H1 (cell line): ENCODE results near the gene WDR93. TPM values are rescaled to one million over a fixed set of nuclear protein-coding genes. Genes with fewer than 3 reads are reported as not detected.

Experiments
- CTCF ChIA-PET: fragments of 300-600 bp; sonication (Branson Sonifier 250); formaldehyde crosslinking; loops from one replicate; lab custom pipeline; 2021; ENCODE audit not compliant: partially characterized antibody; lab: Charles Lee
- POLR2A ChIA-PET: fragments of 300-600 bp; sonication (Branson Sonifier 250); formaldehyde crosslinking; loops from one replicate; lab custom pipeline; 2021; ENCODE audit warnings: inconsistent platforms; ENCODE audit not compliant: partially characterized antibody; lab: Charles Lee
- DNase-seq, 2 experiments: peaks; one replicate each; pipeline versions ENCODE4 v3.0.0 to v3.0.0-alpha.2; 2010 to 2022; ENCODE audit warnings: low spot score in 2 of 2, low read depth in 1 of 2, mixed read lengths in 1 of 2
- FAIRE-seq: peaks from 2 replicates; lab custom pipeline; 2011; peaks lifted over from hg19 to GRCh38; lab: Jason Lieb, UNC
- H2AFZ ChIP-seq: 2 replicates; pipeline ENCODE4 v1.8.1; 2012; ENCODE audit warnings: low read length, inconsistent platforms
- H2AK5ac ChIP-seq: 2 replicates; pipeline ENCODE4 v1.6.1; 2013; ENCODE audit warnings: low read depth, low read length
- H2BK120ac ChIP-seq: replicated peaks from 2 replicates; pipeline ENCODE3; 2013; ENCODE audit warnings: low read depth, low read length, inconsistent platforms
- H2BK12ac ChIP-seq: 2 replicates; pipeline ENCODE4 v1.6.1; 2013; ENCODE audit warnings: low read depth, low read length
- H2BK15ac ChIP-seq: 2 replicates; pipeline ENCODE4 v1.6.1; 2013; ENCODE audit warnings: low read length
- H2BK20ac ChIP-seq: 2 replicates; pipeline ENCODE4 v1.6.1; 2013; ENCODE audit warnings: low read length
- H2BK5ac ChIP-seq: 2 replicates; pipeline ENCODE4 v1.6.1; 2013; ENCODE audit warnings: low read depth, low read length
- H3K14ac ChIP-seq: 2 replicates; pipeline ENCODE4 v1.6.1; 2013; ENCODE audit warnings: inconsistent platforms; ENCODE audit not compliant: insufficient read length
- H3K18ac ChIP-seq: 2 replicates; pipeline ENCODE4 v1.6.1; 2013; ENCODE audit warnings: low read length; ENCODE audit errors: extremely low read depth
- H3K23ac ChIP-seq: 2 replicates; pipeline ENCODE4 v1.6.1; 2013; ENCODE audit warnings: inconsistent platforms; ENCODE audit not compliant: insufficient read length
- H3K23me2 ChIP-seq: 2 replicates; pipeline ENCODE4 v1.6.1; 2013; ENCODE audit warnings: low read depth, low read length
- H3K27ac ChIP-seq: 2 replicates; pipeline ENCODE4 v1.6.1; 2011; ENCODE audit warnings: low read depth, low read length, inconsistent platforms
- H3K27me3 ChIP-seq, 4 experiments: replicated peaks in 1 of 4; 1 replicate in 1 of 4; 2 replicates in 3 of 4; pipeline versions ENCODE4 v1.6.1 to v1.8.1; 2011 to 2013; ENCODE audit warnings: low read length in 3 of 4, mild to moderate bottlenecking in 3 of 4, inconsistent platforms in 2 of 4, mixed read lengths in 2 of 4, moderate library complexity in 1 of 4; ENCODE audit not compliant: control insufficient read depth in 3 of 4, insufficient read depth in 3 of 4; ENCODE audit errors: extremely low read depth in 1 of 4
- H3K36me3 ChIP-seq, 4 experiments: 2 replicates each; pipeline versions ENCODE4 v1.6.1 to v1.8.1; 2011 to 2013; ENCODE audit warnings: mild to moderate bottlenecking in 4 of 4, low read length in 3 of 4, moderate library complexity in 2 of 4, control low read depth in 1 of 4, inconsistent platforms in 1 of 4; ENCODE audit not compliant: insufficient read depth in 4 of 4, control insufficient read depth in 2 of 4
- H3K4ac ChIP-seq: replicated peaks from 2 replicates; pipeline ENCODE3; 2013; ENCODE audit warnings: low read length, low read depth, mixed read lengths, inconsistent platforms; ENCODE audit not compliant: insufficient read length
- H3K4me1 ChIP-seq, 4 experiments: replicated peaks in 1 of 4; 1 replicate in 1 of 4; 2 replicates in 3 of 4; pipeline versions ENCODE4 v1.6.1 to v1.8.1; 2011 to 2013; ENCODE audit warnings: low read length in 3 of 4, inconsistent platforms in 2 of 4, mixed read lengths in 1 of 4; ENCODE audit not compliant: insufficient read depth in 4 of 4, control insufficient read depth in 3 of 4
- H3K4me2 ChIP-seq, 2 experiments: 2 replicates each; pipeline versions ENCODE4 v1.6.1 to v1.8.1; 2011 to 2013; ENCODE audit warnings: low read depth in 2 of 2, low read length in 2 of 2, control low read depth in 1 of 2, inconsistent platforms in 1 of 2, mild to moderate bottlenecking in 1 of 2; ENCODE audit not compliant: insufficient read depth in 1 of 2
- H3K4me3 ChIP-seq, 4 experiments: fragments of 200-600, 300-600 bp in 1 of 4; sonication (generic), shearing (Covaris generic), sonication (Bioruptor Twin) in 1 of 4; 2 replicates each; pipeline versions ENCODE4 v1.5.1 to v1.8.1; 2011 to 2016; ENCODE audit warnings: low read length in 4 of 4, low read depth in 3 of 4, control low read depth in 2 of 4, inconsistent platforms in 2 of 4, mild to moderate bottlenecking in 2 of 4, mixed read lengths in 1 of 4, moderate library complexity in 1 of 4; ENCODE audit not compliant: insufficient read depth in 2 of 4; ENCODE audit errors: extremely low read depth in 1 of 4
- H3K56ac ChIP-seq: replicated peaks from 2 replicates; pipeline ENCODE3; 2013; ENCODE audit warnings: low read depth, mild to moderate bottlenecking, mixed read lengths, low read length, inconsistent platforms; ENCODE audit not compliant: insufficient read length
- H3K79me1 ChIP-seq: 2 replicates; pipeline ENCODE4 v1.6.1; 2013; ENCODE audit warnings: low read depth, low read length, control low read depth
- H3K79me2 ChIP-seq, 2 experiments: 2 replicates each; pipeline versions ENCODE4 v1.6.1 to v1.8.1; 2012 to 2013; ENCODE audit warnings: low read length in 2 of 2, mild to moderate bottlenecking in 2 of 2, inconsistent platforms in 1 of 2; ENCODE audit not compliant: insufficient read depth in 2 of 2, control insufficient read depth in 1 of 2
- H3K9ac ChIP-seq, 4 experiments: replicated peaks in 1 of 4; 1 replicate in 1 of 4; 2 replicates in 3 of 4; pipeline versions ENCODE4 v1.6.1 to v1.8.1; 2011 to 2013; ENCODE audit warnings: low read depth in 3 of 4, low read length in 3 of 4, control low read depth in 2 of 4, mild to moderate bottlenecking in 2 of 4, moderate library complexity in 2 of 4, inconsistent platforms in 1 of 4; ENCODE audit errors: extremely low read depth in 1 of 4
- H3K9me3 ChIP-seq, 2 experiments: 2 replicates each; pipeline versions ENCODE4 v1.6.1 to v1.8.1; 2012 to 2013; ENCODE audit warnings: mild to moderate bottlenecking in 2 of 2, moderate library complexity in 2 of 2, control low read depth in 1 of 2, inconsistent platforms in 1 of 2, low read depth in 1 of 2, low read length in 1 of 2, mixed read lengths in 1 of 2; ENCODE audit not compliant: insufficient read depth in 2 of 2
- H4K20me1 ChIP-seq, 2 experiments: replicated peaks in 1 of 2; 2 replicates each; pipeline versions ENCODE3 to v1.8.1; 2011 to 2013; ENCODE audit warnings: inconsistent platforms in 2 of 2, low read length in 2 of 2, mild to moderate bottlenecking in 1 of 2; ENCODE audit not compliant: insufficient read depth in 2 of 2, control insufficient read depth in 1 of 2
- H4K5ac ChIP-seq: 2 replicates; pipeline ENCODE4 v1.6.1; 2013; ENCODE audit warnings: low read length, low read depth, mixed read lengths, inconsistent platforms; ENCODE audit not compliant: insufficient read length
- H4K8ac ChIP-seq: 2 replicates; pipeline ENCODE4 v1.8.0; 2013; ENCODE audit warnings: mild to moderate bottlenecking, moderate library complexity, low read length, inconsistent platforms; ENCODE audit not compliant: insufficient read depth; ENCODE audit errors: extremely low read depth
- H4K91ac ChIP-seq: replicated peaks from 2 replicates; pipeline ENCODE3; 2013; ENCODE audit warnings: low read length, mixed read lengths, inconsistent platforms; ENCODE audit not compliant: insufficient read length
- ATF3 ChIP-seq: IDR thresholded peaks from 2 replicates; pipeline ENCODE4 v1.6.1; 2011; ENCODE audit warnings: low read depth, mild to moderate bottlenecking, low read length; ENCODE audit not compliant: insufficient read depth
- EGR1 ChIP-seq: IDR thresholded peaks from 2 replicates; pipeline ENCODE4 v1.6.1; 2011; ENCODE audit warnings: low read depth, low read length, borderline replicate concordance
- FOSL1 ChIP-seq: IDR thresholded peaks from 2 replicates; pipeline ENCODE4 v1.6.1; 2011; ENCODE audit warnings: mild to moderate bottlenecking, low read depth, low read length, moderate library complexity; ENCODE audit not compliant: insufficient read depth
- POLR2AphosphoS5 ChIP-seq: IDR thresholded peaks from 2 replicates; pipeline ENCODE4 v1.6.1; 2011; ENCODE audit warnings: low read depth, low read length
- SUZ12 ChIP-seq: fragments of 200-600 bp; sonication (generic); IDR thresholded peaks from 2 replicates; pipeline ENCODE4 v1.6.1; 2012; ENCODE audit warnings: mild to moderate bottlenecking, inconsistent platforms, low read length, moderate library complexity, mixed read lengths
- WGBS, 2 experiments: shearing (Covaris generic) in 1 of 2; methylation state at CpG; one replicate each; pipeline versions ENCODE4 v1.1.6 to v1.1.7; 2013 to 2015; ENCODE audit warnings: low lambda C conversion rate in 2 of 2, mixed read lengths in 2 of 2, inconsistent platforms in 1 of 2, low coverage in 1 of 2, missing lambda C conversion rate in 1 of 2; ENCODE audit not compliant: insufficient replicate concordance in 2 of 2, insufficient coverage in 1 of 2, insufficient read length in 1 of 2; ENCODE audit errors: extremely low coverage in 1 of 2, missing lambda C conversion rate in 1 of 2; 5-methylcytosine and 5-hydroxymethylcytosine counted together
- polyA plus RNA-seq, 7 experiments: library from polyadenylated mRNA; depleted of rRNA in 3 of 7; stranded (reverse) in 5 of 7; unstranded in 2 of 7; fragments of >200 nt in 5 of 7; fragments of 200-250 nt in 2 of 7; gene quantifications; 1 replicate in 5 of 7; 2 replicates in 1 of 7; 4 replicates in 1 of 7; pipeline versions ENCODE4 v1.2.1 to v1.2.3, GENCODE V29; 2011 to 2013; ENCODE audit warnings: missing spikeins in 2 of 7, mixed read lengths in 2 of 7
- total RNA-seq: library from RNA; stranded (reverse); fragmentation: NEBNext Ultra II Directional; extraction: Animal tissue kit (Norgen Biotek cat#: 25700); gene quantifications from 2 replicates; pipeline ENCODE4 v1.2.1, GENCODE V29; 2021

WDR93 gene
- total and polyA plus RNA-seq, 2 of the 8 experiments (the other 6 are each of a cell fraction or from before 2014, with no cell fraction given) = 0.03 TPM; not detected in 1

- H4K20me1 ChIP-seq = no peaks in the 10 kb centered on the region
- ChIA-PET POLR2A (no interaction called here), CTCF (interaction anchor here (2.3 kb wide), 1 partner anchor 25 kb away, joined by 7 read pairs; no protein-coding TSS in a partner anchor)
- H3K56ac ChIP-seq = no peak overlapping the region
- no peaks in the 10 kb centered on the region for H3K23me2 ChIP-seq
- H2AFZ ChIP-seq = no peak overlapping the region
- H3K4me3 ChIP-seq = no peak overlapping the region
- H3K4me1 ChIP-seq = no peaks in the 10 kb centered on the region; a peak in 2 of 7 replicates
- H2BK120ac ChIP-seq = no peak overlapping the region
- no peak overlapping the region for H3K14ac ChIP-seq
- no peak overlapping the region for H4K5ac ChIP-seq
- no peaks in the 10 kb centered on the region for H3K9me3 ChIP-seq
- H3K4ac ChIP-seq = no peak overlapping the region
- H2BK12ac ChIP-seq = no peak overlapping the region
- H3K23ac ChIP-seq = no peak overlapping the region
- no peak overlapping the region for H3K18ac ChIP-seq
- DNase-seq (no peak), FAIRE-seq (no peak)
- TF ChIP-seq FOSL1 (no peak), SUZ12 (no peak), ATF3 (no peak), EGR1 (no peak), POLR2AphosphoS5 (no peak)
- no peak overlapping the region for H2AK5ac ChIP-seq
- H3K79me1 ChIP-seq = no peaks in the 10 kb centered on the region
- no peak overlapping the region for H4K91ac ChIP-seq
- H2BK20ac ChIP-seq = no peak overlapping the region
- whole genome bisulfite sequencing, 2 experiments = 76% methylated on average over 4 of the region's 4 CpGs; no CpG with 5 or more reads in 1 of the 2 experiments
- H4K8ac ChIP-seq = no peak overlapping the region
- no peak overlapping the region for H3K4me2 ChIP-seq
- no peaks in the 10 kb centered on the region for H3K36me3 ChIP-seq
- no peak overlapping the region for H2BK15ac ChIP-seq
- no peak overlapping the region for H3K9ac ChIP-seq
- no peaks in the 10 kb centered on the region; a peak in 1 of 7 replicates for H3K27me3 ChIP-seq
- no peak overlapping the region for H3K27ac ChIP-seq
- H3K79me2 ChIP-seq = no peaks in the 10 kb centered on the region
- no peak overlapping the region for H2BK5ac ChIP-seq
Observed at GRCh38 chr15:89735773-89736172, 45.2 kb downstream of the WDR93 start.
